GM19239 (cell line): Measurements from ENCODE around the gene ARID4B.
"Not testable (repeated sequence)": the region's sequence is repeated elsewhere in the genome, so short reads cannot be mapped to it uniquely, and the experiment has no call there.

Experiments
- DNase-seq: peaks from one replicate; pipeline ENCODE4 v3.0.0; 2011; ENCODE audit warnings: low spot score; ENCODE audit not compliant: insufficient read length
- FAIRE-seq: peaks from 2 replicates; lab custom pipeline; 2011; peaks lifted over from hg19 to GRCh38; lab: Jason Lieb, UNC

ARID4B gene

DNA sequence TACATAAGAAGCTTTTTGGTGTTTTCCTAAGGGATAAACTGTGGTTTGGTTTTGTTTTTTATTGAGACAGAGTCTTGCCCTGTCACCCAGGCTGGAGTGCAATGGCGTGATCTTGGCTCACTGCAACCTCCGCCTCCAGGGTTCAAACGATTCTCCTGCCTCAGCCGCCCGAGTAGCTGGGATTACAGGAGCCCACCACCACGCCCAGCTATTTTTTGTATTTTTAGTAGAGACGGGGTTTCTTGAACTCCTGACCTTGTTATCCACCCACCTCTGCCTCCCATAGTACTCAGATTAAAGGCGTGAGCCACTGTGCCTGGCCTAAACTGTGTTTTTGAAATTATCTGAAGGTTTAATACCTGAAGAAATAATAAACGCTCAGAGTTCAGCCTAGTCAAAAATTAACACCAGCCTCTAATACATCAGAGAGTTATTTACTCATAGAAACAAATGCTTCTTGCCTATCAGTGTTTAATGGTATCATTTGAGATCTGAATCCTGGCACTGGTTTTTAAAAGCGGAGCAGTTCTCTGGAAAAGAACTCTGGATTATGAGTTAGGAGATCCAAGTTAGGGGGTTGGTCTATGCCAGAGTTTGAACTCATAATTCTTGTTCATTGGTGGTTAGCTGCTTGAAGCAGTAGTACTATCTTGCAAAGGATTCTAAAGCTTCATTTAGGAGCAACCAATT, 28.7 kb downstream of the ARID4B start:
- DNase-seq (no peak), FAIRE-seq (no peak)

DNA sequence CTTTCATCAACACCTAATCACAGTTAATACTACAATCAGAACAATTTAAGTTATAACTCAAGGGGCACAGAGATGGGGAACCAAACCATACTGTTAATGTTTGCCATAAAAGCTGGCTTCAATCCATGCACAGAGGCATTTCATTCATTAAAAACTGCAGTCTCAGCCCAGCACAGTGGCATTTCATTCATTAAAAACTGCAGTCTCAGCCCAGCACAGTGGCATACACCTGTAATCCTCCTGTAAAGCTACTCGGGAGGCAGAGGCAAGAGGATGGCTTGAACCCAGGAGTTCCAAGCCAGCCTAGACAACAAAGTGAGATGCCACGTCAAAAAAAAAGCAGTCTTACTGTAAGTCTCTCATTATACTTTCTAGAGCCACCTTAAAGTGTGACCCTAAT, 29.2 kb downstream of the ARID4B start:
- DNase-seq, result no peak
- FAIRE-seq, result no peak

DNA sequence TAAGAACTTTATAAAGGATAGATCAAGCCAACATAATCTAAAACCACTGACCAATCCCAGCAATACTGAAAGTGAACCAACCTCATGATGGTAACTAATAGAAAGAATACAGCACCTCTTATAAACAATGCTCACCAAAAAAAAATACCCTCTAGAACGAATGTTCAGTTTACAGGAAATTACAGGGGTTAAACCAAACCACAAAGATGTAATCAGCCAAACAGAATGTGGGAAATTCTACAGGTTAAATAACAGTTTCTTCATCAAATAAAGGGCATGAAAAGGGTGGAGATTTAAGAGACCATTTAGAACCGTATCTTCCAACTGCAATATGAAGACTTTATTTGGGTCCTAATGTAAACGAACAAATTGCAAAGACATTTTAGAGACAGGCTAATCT, 30.4 kb downstream of the ARID4B start:
- DNase-seq (no peak), FAIRE-seq (no peak)

DNA sequence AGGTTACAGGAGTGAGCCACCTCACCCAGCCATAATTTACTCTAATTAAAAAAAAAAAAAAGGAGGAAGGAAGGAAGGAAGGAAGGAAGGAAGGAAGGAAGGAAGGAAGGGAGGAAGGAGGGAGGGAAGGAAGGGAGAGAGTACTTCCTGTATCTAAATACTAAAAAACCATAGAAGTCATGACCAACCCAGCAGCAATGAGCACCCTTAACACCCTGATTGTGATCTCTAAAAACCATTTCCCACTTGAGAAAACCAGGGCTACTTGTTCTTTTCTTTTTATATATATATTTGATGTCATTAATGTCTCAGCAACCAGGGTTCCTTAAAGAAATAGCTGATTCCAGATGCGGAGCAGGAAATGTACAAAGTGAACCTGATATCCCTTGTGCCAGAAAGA, 31.2 kb downstream of the ARID4B start:
- FAIRE-seq, result no peak
- DNase-seq, result no peak

DNA sequence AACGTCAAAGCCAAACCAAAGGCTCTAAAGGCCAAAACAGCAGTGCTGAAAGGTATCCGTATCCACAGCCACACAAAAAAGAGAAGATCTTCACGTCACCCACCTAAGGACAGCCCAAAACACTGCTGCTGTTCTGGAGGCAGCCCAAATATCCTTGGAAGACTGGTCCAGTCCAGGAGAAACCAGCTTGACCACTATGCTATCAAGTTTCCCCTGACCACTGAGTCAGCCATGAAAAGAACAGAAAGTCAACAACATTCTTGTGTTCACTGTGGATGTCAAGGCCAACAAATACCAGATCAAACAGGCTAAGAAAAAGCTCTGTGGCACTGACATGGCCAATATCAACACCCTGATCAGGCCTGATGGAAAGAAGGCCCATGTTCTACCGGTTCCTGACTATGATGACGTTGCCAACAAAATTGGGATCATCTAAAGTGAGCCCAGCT, 32.1 kb downstream of the ARID4B start:
- no peak for DNase-seq
- FAIRE-seq, result no peak

DNA sequence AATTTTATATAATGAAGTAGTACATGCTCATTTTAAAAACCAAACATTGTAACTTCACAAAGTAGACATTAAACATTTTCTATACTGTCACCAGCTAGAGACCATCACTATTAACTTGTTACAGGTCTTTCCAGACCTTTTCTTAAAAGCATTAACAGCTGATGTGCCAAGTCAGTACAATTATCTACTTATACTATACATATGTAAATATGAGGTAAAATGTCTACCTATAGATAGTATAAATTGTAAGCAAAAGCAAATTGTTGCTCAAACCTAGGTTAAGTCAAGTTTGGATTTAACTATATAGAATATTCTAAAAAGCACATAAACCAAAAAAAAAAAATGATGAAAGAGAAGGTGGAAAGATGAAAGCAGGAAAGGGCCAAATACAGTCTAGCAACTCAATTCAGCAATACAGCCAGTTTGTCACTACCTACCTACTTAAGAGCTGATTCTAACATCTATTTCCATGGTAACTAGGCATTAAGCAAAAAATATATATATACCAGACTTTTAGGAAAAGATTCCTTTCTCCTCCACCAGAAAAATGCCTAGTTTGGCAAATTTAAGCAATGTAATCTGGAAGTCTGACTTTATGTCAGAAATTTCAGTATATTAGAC, 34.5 kb downstream of the ARID4B start:
- no peak for DNase-seq
- no peak for FAIRE-seq

DNA sequence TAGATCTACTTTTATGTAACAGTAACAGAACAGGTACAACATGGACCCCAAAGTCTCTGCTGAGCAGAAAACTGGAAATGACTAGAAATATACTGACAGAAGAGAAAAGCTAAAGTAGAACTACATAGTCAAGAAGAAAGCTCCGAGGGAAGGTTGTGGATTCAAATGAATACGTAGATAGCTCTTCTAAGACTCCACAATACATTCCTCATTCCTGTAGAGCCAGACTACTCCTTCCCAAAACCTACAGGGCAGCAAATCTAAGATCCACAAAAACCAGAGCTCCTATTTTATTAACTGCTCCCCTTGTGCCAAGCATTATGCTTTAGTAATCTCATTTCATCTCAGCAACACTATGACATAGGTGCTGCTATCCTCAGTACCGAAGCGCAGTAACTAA, 35.2 kb downstream of the ARID4B start:
- FAIRE-seq (no peak), DNase-seq (no peak)

DNA sequence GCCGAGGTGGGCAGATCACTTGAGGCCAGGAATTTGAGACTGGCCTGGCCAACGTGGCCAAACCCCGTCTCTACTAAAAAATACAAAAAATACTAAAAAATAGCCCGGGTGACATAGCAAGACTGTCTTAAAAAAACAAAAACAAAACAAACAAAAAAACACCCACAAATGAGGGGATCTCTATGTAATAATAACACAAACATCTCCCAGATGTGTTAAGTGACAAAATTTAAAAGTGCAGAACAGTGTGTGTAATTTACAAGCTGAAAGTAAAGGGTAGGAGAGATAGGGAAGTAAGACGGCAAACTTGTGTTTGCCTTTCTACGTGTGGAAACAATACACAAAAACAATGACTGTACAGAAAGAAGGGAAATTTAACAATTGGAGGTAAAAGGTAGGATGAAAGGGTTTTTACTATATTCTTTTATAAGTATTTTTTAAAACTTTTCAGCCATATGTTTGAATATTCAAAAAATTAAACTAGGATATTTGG, 36.3 kb downstream of the ARID4B start:
- no peak for FAIRE-seq

DNA sequence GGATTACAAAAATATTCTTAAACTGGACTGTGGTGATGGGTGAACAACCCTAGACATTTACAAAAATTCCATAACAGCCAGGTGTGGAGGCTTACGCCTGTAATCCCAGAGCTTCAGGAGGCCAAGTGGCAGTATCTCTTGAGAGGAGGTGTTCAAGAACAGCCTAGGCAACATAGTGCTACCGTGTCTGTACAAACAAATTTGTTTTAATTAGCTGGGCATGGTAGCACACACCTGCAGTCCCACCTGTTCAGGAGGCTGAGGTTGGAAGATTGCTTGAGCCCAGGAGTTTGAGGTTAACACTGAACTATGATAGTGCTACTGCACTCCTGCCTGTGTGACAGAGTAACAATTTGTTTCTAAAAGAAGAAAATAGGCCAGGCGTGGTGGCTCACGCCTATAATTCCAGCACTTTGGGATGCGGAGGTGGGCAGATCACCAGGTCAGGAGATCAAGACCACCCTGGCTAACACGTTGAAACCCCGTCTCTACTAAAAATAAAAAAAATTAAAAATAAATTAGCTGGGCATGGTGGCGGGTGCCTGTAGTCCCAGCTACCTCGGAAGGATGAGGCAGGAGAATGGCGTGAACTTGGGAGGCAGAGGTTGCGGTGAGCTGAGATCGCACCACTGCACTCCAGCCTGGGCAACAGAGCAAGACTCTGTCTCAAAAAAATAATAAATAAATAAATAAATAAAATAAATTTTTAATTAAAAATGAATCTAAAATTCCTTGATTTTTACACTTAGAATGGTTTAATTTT, 37.1 kb downstream of the ARID4B start:
- FAIRE-seq (no peak), DNase-seq (no peak)

More for the DNA sequence above, 36.3 kb downstream of the ARID4B start:
- no peak for DNase-seq

DNA sequence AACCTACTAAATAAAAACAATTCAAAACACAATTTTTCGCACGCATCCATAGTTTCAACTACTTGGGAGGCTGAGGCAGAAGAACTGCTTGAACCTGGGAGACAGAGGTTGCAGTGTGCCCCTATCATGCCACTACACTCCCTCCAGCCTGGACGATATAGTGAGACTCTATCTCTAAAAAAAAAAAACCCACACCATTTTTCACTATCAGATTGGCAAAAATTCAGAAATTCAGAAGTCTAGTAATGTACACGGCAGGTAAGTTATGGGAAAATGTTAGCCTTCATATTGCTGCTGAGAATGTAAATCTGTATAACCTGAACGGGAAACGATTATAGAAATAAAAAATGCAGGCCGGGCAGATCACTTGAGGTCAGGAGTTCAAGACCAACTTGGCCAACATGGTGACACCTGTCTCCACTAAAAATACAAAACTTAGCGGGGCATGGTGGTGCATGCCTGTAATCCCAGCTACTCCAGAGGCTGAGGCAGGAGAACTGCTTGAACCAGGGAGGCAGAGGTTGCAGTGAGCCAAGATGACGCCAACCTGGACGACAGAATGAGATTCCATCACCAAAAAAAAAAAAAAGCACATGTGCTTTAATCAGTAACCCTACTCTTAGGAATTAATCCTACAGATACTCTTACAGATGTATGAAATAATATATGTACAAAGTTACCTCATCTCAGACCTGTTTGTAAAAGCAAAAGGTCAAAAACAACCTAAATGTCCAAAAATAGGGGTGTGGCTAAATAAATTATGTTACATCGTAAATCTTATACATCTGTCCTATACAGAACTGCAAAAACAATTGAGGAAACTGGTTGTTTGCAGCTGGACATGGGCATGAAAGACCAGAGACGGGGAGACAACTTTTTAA, 37.9 kb downstream of the ARID4B start:
- FAIRE-seq (no peak), DNase-seq (no peak)

DNA sequence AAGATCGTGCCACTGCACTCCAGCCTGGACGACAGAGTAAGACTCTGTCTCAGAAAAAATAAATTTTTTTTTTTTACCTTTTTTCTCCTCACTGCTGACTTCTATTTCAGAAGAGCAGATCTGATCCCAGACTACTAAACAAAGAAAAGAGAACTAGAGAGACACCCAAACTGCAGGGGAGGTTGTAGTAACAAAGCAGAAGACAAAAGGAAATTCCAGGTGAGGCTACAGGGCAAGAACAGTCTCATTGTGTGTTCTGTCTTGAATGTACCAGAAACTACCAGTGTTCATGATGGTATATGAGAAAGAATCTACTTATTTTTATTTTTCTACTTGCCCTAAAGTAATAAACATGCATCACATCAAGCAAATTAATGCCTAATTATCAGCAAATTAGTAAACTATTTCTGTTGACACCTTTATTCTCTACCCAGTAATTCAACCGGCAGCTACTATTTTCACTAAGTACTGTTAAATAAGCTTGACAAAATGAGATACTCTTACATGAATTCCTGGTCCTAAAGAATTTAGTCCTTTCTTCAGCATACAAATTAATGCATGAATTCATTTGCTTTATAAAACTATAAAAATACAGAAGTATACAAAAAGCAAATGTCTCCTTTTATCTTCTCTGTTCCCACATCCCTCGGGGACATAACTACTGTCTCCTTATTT, 40.6 kb downstream of the ARID4B start:
- DNase-seq, result no peak
- no peak for FAIRE-seq

DNA sequence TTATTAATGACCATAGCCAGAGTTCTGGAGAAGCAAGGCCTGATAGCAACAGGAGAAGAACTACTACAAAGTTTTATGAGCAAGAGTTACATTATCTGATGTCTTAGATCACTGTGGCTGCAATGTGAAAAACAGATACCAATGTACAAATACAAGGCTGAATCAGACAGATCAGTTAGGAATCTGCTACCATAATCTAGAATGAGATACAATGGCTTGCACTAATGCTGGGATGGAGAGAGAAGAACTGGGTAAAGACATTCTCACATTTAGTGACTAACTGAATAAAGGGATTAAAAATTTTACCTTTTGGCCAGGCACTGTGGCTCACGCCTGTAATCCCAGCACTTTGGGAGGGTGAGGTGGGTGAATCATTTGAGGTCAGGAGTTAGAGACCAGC, 41.3 kb downstream of the ARID4B start:
- DNase-seq (no peak), FAIRE-seq (no peak)

DNA sequence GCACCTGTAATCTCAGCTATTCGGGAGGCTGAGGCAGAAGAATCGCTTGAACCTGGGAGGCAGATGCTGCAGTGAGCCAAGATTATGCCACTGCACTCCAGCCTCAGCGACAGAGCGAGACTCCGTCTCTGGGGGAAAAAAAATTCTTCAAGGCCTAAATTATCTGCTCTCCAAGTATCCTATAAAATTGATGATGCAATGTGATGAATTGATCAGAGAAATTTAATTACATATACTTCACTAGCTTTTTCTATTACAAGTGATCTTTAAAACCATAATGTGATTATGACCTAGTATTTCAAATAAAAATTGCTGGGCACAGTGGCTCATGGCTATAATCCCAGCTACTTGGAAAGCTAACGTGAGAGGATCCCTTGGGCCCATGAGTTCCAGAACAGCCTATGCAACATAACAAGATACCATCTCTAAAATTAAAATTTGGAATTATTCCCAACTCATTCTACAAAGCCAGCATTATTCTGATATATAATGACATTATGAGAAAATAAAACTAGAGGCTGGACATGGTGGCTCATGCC, 43.7 kb downstream of the ARID4B start:
- FAIRE-seq, result no peak
- DNase-seq, result no peak

DNA sequence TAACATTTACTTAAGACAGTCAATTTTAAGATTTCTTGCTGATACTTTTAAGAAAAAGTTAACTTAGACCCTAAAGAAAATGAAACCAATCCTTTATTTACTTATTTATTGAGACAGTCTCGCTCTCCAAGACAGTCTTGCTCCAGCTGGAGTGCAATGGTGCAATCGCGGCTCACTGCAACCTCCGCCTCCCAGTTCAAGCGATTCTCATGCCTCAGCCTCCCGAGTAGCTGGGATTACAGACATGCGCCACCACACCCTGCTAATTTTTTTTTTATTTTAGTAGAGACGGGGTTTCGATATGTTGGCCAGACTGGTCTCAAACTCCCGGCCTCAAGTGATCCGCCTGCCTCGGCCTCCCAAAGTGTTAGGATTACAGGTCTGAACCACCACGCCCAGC, 44.3 kb downstream of the ARID4B start:
- FAIRE-seq, result not testable (repeated sequence)

DNA sequence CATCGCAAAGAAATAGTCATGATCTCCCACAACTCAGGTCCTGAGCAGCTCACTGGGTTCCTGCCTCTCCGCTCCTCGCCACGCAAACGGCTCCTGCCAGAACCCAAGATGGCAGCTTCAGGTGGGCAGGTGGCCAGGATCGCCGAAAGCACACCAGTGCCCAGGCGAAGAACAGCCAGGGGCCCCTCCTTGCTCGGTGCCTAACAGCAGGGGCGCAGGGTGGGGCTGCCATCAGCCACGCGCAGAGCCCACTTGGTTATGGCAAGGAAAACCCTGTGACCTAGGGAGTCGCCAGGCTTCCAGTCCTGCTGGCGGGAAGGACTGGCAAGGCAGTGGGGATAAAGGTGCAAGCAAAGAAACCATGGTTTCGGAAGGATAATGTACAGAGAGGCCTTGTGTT, 47.5 kb downstream of the ARID4B start:
- DNase-seq, result no peak
- FAIRE-seq, result no peak

More for the DNA sequence above, 44.3 kb downstream of the ARID4B start:
- not testable (repeated sequence) for DNase-seq

DNA sequence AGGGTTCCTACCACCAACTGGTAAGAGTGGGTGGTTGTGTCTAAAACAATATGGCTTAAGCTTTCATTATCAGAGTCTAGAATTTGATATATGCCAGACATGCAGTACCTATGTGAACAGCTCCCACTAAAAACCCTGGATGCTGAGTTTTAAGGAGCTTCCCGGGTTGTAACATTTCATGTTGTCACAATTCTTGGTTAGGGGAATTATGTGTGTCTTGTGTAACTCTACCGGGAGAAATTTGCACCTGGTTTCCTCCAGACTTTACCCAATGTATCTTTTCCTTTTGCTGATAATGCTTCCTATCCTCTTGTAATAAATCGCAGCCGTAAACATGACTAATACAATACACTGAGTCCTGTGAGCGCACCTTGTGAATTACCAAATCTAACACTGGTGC, 48.3 kb downstream of the ARID4B start:
- no peak for FAIRE-seq

DNA sequence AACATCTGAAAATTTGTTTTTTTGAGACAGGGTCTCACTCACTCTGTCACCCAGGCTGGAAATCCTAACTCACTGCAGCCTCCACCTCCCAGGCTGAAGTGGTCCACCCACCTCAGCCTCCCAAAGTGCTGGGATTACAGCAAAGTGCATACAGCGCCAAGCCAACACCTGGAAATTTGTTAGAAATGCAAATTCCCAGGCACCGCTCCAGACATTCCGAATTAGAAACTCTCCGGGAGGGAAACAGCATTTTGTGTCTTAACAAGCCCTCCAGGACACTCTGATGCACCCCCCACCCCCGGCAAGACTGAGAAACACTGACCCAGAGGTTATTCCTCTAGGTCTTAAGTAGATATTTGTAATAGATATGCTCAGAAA, 49.1 kb downstream of the ARID4B start:
- FAIRE-seq (no peak), DNase-seq (no peak)

More for the DNA sequence above, 48.3 kb downstream of the ARID4B start:
- no peak for DNase-seq

DNA sequence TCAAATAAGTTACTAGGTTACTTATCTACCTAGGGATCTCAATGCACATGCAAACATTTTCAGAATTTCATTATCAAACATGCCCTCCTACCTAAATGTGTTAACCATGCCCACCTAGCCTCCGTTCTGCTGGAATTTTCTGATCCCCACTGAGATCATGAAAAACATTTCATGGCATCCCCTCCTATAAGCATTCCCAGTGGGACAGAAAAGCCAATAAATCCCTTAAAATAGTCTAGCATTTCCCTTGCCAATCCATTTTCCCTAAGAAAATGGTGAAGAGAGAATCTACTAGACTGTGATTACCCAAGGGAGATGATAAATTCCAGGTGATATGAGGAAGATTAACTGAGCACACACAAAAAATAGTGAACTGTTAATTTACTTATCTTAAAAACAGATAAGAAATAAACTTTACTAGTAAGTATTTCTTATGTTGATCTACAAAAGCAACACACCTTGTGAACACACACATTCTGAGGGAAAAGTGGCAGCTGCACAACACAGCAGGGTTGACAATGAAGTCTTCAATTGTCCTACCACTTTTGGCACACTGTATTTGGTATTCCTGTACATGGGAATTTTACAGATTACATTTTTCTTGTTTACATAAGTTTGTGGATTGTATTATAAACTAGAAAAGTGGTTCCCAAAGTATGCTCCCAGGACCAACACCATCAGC, 49.6 kb downstream of the ARID4B start:
- DNase-seq, result no peak
- FAIRE-seq, result no peak

DNA sequence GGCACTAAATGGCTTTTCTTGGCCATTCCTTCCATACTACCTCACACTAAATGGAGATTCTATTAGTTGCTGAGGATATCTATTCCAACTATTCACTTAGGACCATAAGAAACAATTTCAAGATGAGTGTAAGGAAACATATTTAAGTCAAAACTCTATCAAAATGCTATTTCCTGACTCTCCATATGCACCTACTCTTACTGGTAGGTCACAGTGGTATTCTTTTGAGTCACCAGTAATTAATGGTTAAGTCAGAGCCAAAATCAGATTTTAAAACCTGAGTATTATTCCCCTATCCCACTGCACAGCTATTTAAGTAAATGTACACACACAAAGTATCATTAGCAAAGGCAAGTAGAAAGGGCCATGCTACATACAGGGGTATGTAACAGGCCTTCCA, 50.3 kb downstream of the ARID4B start:
- DNase-seq, result no peak
- FAIRE-seq, result no peak
